Colonic mucosa (tissue), 4 donors: ENCODE data around the gene FMN1. TPM values are rescaled to one million over a fixed set of nuclear protein-coding genes. Genes with fewer than 3 reads are reported as not detected.

Experiments used
- DNase-seq: peaks from one replicate; pipeline ENCODE4 v3.0.0-alpha.2; 2020
- H3K27ac ChIP-seq: fragments of 200-600 bp; one replicate; pipeline ENCODE4 v1.8.0; 2021
- H3K27me3 ChIP-seq: fragments of 200-600 bp; one replicate; pipeline ENCODE4 v1.8.0; 2021
- H3K36me3 ChIP-seq: fragments of 200-600 bp; one replicate; pipeline ENCODE4 v1.8.0; 2021
- H3K4me1 ChIP-seq: fragments of 200-600 bp; one replicate; pipeline ENCODE4 v1.8.0; 2021; ENCODE audit warnings: mild to moderate bottlenecking
- H3K4me3 ChIP-seq: fragments of 200-600 bp; one replicate; pipeline ENCODE4 v1.8.0; 2021
- H3K9ac ChIP-seq, 2 donors: one replicate each; pipeline ENCODE4 v1.7.0; 2013; ENCODE audit warnings: control low read depth in 2 of 2, low read depth in 2 of 2, low read length in 2 of 2
- H3K9me3 ChIP-seq: fragments of 200-600 bp; one replicate; pipeline ENCODE4 v1.8.0; 2021
- intact Hi-C: fragments of 100-400 bp; cut with DNase I; formaldehyde crosslinking; loops from one replicate; pipeline ENCODE4 v1.14.1; 2022
- total RNA-seq, 2 donors: library from RNA; stranded (reverse); fragmentation: NEBNext Ultra II Directional in 1 of 2; extraction: Animal tissue kit (Norgen Biotek cat#: 25700) in 1 of 2; gene quantifications; one replicate each; pipeline ENCODE4 v1.2.1, GENCODE V29; 2021
- TF ChIP-seq, protein P1 (sequence below): fragments of 200-600 bp; IDR thresholded peaks from one replicate; pipeline ENCODE4 v1.8.0; 2022; ENCODE audit warnings: antibody characterized with exemption, mild to moderate bottlenecking
- donor health status: healthy.
- donor health status: DM: no; HTN: no; CAD: no.
- donor health status: DM: no; HTN: no; CAD: no.

Gene FMN1
- total RNA-seq, 2 donors from 2014 or later, result 23.5 to 32.0 TPM

DNA sequence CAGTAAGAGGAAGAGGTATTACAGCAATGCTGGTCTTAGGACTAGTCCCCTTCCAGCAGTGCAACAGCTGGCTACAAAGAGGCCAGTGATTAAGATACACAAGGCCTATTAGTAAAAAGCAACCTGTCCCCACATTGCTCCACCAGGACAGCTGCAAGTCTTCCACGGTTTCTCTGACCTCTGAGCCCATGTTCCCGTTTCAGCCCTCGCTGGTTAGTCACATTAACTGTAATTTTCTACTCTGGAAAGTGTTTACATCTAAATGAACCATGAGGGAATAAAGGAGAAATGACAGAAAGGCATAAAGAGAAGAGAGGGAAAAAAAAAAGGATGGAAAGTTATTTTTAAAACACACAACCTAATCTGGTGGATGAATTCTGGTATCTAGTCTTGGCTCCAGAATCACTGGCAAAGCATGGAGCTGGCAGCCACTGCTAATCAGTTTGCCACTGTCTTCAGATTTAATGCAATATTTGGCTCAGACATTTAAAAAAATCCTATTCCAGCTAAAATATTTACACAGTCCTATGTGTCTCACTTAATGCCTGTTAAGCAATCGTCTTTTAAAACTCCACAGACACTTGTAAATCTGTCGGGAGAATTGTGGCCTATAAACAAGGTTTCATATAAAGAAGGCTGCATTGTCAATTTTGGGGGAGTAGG is 321.8 kb downstream of the FMN1 start:
- no peaks in the 10 kb centered on the region for H3K9me3 ChIP-seq
- no peaks in the 10 kb centered on the region for H3K27me3 ChIP-seq
- H3K36me3 ChIP-seq, result no peaks in the 10 kb centered on the region
- H3K9ac ChIP-seq, result no peak overlapping the region
- H3K27ac ChIP-seq, result no peak overlapping the region
- TF ChIP-seq, protein P1, sequence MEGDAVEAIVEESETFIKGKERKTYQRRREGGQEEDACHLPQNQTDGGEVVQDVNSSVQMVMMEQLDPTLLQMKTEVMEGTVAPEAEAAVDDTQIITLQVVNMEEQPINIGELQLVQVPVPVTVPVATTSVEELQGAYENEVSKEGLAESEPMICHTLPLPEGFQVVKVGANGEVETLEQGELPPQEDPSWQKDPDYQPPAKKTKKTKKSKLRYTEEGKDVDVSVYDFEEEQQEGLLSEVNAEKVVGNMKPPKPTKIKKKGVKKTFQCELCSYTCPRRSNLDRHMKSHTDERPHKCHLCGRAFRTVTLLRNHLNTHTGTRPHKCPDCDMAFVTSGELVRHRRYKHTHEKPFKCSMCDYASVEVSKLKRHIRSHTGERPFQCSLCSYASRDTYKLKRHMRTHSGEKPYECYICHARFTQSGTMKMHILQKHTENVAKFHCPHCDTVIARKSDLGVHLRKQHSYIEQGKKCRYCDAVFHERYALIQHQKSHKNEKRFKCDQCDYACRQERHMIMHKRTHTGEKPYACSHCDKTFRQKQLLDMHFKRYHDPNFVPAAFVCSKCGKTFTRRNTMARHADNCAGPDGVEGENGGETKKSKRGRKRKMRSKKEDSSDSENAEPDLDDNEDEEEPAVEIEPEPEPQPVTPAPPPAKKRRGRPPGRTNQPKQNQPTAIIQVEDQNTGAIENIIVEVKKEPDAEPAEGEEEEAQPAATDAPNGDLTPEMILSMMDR, result no peak
- H3K4me3 ChIP-seq, result no peak overlapping the region
- intact Hi-C loops, result no loop called here
- DNase-seq, result peak; percentile 34
- H3K4me1 ChIP-seq, result no peaks in the 10 kb centered on the region

GRCh38 chr15:32871883-32872282 is 322.6 kb downstream of the FMN1 start:
- TF ChIP-seq, protein P1, result no peak
- H3K27ac ChIP-seq, result peak overlapping the region; percentile 16
- no peaks in the 10 kb centered on the region for H3K9me3 ChIP-seq
- H3K27me3 ChIP-seq, result no peaks in the 10 kb centered on the region
- no peaks in the 10 kb centered on the region for H3K36me3 ChIP-seq
- H3K4me1 ChIP-seq, result no peaks in the 10 kb centered on the region
- intact Hi-C loops, result no loop called here
- DNase-seq, result no peak
- H3K9ac ChIP-seq, result no peak overlapping the region
- H3K4me3 ChIP-seq, result no peak overlapping the region

DNA sequence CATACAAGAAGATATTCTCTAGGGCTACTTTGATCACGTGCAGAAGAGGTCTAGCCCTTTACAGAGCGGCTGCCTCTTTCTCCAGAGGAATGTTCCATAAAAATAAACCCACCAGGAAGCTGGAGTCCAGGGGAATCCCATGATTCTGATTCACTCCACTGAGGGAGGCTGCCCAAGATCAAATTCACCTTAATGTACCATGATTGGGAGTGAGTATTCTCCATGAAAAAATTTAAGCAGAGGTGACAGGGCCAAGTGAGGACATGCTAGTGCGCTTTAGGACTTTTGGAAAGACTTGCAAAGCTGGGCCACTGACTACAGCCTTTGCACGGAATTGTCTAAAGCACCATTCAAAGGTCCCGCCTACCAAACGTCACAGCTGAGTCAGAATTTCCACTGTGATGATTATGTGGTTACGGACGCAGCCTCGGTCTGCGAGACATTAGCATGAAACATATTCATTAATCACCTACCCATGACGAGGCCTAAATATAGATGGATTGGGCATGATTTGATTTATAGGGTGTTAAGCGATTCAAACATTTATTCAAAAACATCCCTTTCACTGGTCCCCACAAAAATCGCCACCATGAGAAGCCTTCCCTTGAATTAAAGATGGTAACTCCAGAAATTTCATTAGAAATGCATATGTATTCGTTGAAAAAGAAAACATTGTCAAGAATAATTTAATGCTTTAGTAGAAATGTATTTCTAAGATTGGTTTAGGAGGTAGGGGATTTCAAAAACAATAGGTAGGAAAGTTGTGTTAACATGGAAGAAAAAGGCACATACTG is 324.1 kb downstream of the FMN1 start:
- Histone ChIP-seq H3K27me3 (no peaks in the 10 kb centered on the region), H3K9me3 (no peaks in the 10 kb centered on the region), H3K4me1 (no peaks in the 10 kb centered on the region), H3K36me3 (no peaks in the 10 kb centered on the region), H3K4me3 (no peak overlapping the region), H3K9ac (no peak overlapping the region), H3K27ac (no peak overlapping the region)
- DNase-seq, result no peak
- TF ChIP-seq, protein P1, result no peak
- intact Hi-C loops, result no loop called here

- Histone ChIP-seq H3K36me3 (no peaks in the 10 kb centered on the region), H3K9ac (no peak overlapping the region), H3K4me3 (no peak overlapping the region), H3K9me3 (no peaks in the 10 kb centered on the region), H3K27me3 (no peaks in the 10 kb centered on the region), H3K4me1 (no peaks in the 10 kb centered on the region), H3K27ac (no peak overlapping the region)
- intact Hi-C loops, result no loop called here
- TF ChIP-seq, protein P1, result no peak
- DNase-seq, result no peak
These were observed 324.7 kb downstream of the FMN1 start for GRCh38 chr15:32869776-32870175.

GRCh38 chr15:32867313-32867626 is 327.2 kb downstream of the FMN1 start:
- no peak overlapping the region for H3K4me3 ChIP-seq
- no peaks in the 10 kb centered on the region for H3K36me3 ChIP-seq
- TF ChIP-seq, protein P1, result no peak
- intact Hi-C loops, result no loop called here
- DNase-seq, result no peak
- H3K27ac ChIP-seq, result no peak overlapping the region
- no peaks in the 10 kb centered on the region for H3K4me1 ChIP-seq
- no peak overlapping the region for H3K9ac ChIP-seq
- no peaks in the 10 kb centered on the region for H3K9me3 ChIP-seq
- no peaks in the 10 kb centered on the region for H3K27me3 ChIP-seq
